GM19468 (cell line): ENCODE measurements around the gene RASA4B.
"Not testable (repeated sequence)": the region's sequence is repeated elsewhere in the genome, so short reads cannot be mapped to it uniquely, and the experiment has no call there.

Experiments used
- ATAC-seq: cut with Tn5 transposase; IDR thresholded peaks from one replicate; pipeline ENCODE4 v1.9.1; 2021; ENCODE audit warnings: mild to moderate bottlenecking, moderate library complexity, moderate number of reproducible peaks; ENCODE audit not compliant: unreplicated experiment; ENCODE audit errors: extremely low read depth

Gene RASA4B

GRCh38 chr7:102459221-102459844 is 58.2 kb downstream of the RASA4B start:
- no peak for ATAC-seq

- no peak for ATAC-seq
These were observed 60.1 kb downstream of the RASA4B start for GRCh38 chr7:102457352-102457924.

- no peak for ATAC-seq
These were observed 61.2 kb downstream of the RASA4B start for GRCh38 chr7:102456327-102456726.

- no peak for ATAC-seq
These were observed 62.0 kb downstream of the RASA4B start for GRCh38 chr7:102455596-102455995.

- not testable (repeated sequence) for ATAC-seq
These were observed 62.6 kb downstream of the RASA4B start for GRCh38 chr7:102454932-102455331.

- no peak for ATAC-seq
These were observed 63.1 kb downstream of the RASA4B start for GRCh38 chr7:102454468-102454867.

- no peak for ATAC-seq
These were observed 64.3 kb downstream of the RASA4B start for GRCh38 chr7:102453319-102453718.

GRCh38 chr7:102452451-102452850 is 65.1 kb downstream of the RASA4B start:
- no peak for ATAC-seq

- no peak for ATAC-seq
These were observed 66.1 kb downstream of the RASA4B start for GRCh38 chr7:102451371-102452054.

GRCh38 chr7:102450242-102450641 is 67.3 kb downstream of the RASA4B start:
- ATAC-seq = no peak

GRCh38 chr7:102449136-102449535 is 68.4 kb downstream of the RASA4B start:
- ATAC-seq = no peak

- ATAC-seq = no peak
These were observed 70.3 kb downstream of the RASA4B start for GRCh38 chr7:102447311-102447710.

- ATAC-seq = no peak
These were observed 71.0 kb downstream of the RASA4B start for GRCh38 chr7:102446387-102447156.

GRCh38 chr7:102445674-102446071 is 71.9 kb downstream of the RASA4B start:
- no peak for ATAC-seq

- ATAC-seq = no peak
These were observed 72.5 kb downstream of the RASA4B start for GRCh38 chr7:102444961-102445673.

- no peak for ATAC-seq
These were observed 77.4 kb downstream of the RASA4B start for GRCh38 chr7:102439963-102440795.

GRCh38 chr7:102436118-102436517 is 81.5 kb downstream of the RASA4B start:
- no peak for ATAC-seq

- ATAC-seq = no peak
These were observed 83.5 kb downstream of the RASA4B start for GRCh38 chr7:102434039-102434486.
